HL-60 (cell line): ENCODE results near the gene GIMAP2.

ENCODE experiments used
- DNase-seq, 2 experiments: peaks; one replicate each; pipeline ENCODE4 v3.0.0-alpha.2; 2010 to 2020; ENCODE audit warnings: low read depth in 1 of 2, low spot score in 1 of 2
- H3K27ac ChIP-seq: fragments of 250-450 bp; sonication (Bioruptor Pico); replicated peaks from 2 replicates; pipeline ENCODE4 v1.5.1; 2020; ENCODE audit warnings: mild to moderate bottlenecking, moderate library complexity
- H3K27me3 ChIP-seq: fragments of 250-450 bp; sonication (Bioruptor Pico); 2 replicates; pipeline ENCODE4 v1.5.1; 2021; ENCODE audit warnings: mild to moderate bottlenecking, moderate library complexity; ENCODE audit not compliant: insufficient read depth, poor library complexity, severe bottlenecking
- H3K4me3 ChIP-seq: replicated peaks from 2 replicates; pipeline ENCODE4 v1.5.1; 2011; ENCODE audit warnings: mild to moderate bottlenecking, control low read depth, low read length; ENCODE audit not compliant: insufficient read depth
- GABPA ChIP-seq: IDR thresholded peaks from 2 replicates; pipeline ENCODE4 v1.6.1; 2012; ENCODE audit warnings: low read depth
- POLR2AphosphoS5 ChIP-seq: IDR thresholded peaks from 2 replicates; pipeline ENCODE4 v1.6.1; 2012; ENCODE audit warnings: low read depth
- SPI1 ChIP-seq: IDR thresholded peaks from 2 replicates; pipeline ENCODE4 v1.6.1; 2012; ENCODE audit warnings: low read depth, mild to moderate bottlenecking, borderline replicate concordance
- TF ChIP-seq, protein P1 (sequence below): IDR thresholded peaks from 2 replicates; pipeline ENCODE4 v1.6.1; 2012; ENCODE audit warnings: low read depth; ENCODE audit not compliant: insufficient replicate concordance
- TF ChIP-seq, protein P2 (sequence below): IDR thresholded peaks from one replicate; pipeline ENCODE4 v1.5.1; 2011; ENCODE audit warnings: low read length, control low read depth, inconsistent platforms; ENCODE audit not compliant: insufficient read depth

The GIMAP2 gene

DNA sequence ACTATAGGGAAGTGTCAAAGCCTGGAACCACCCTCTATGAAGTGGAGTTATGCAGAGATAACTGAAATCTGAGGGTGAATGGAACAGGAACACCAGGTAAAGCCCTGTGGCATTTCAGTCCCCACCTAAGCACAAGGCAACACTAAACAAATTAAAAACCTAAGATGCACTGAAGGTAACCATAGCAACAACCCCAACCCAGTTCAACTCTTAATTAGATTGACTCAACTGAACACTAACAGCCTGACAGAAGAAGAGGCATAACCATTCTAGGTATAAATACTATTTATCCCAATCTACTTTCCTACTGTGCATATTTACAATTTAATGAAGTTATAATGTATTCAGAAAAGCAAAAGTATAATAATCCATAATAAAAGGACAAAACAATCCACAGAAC, 42.5 kb downstream of the GIMAP2 start:
- TF ChIP-seq GABPA = no peak
- TF ChIP-seq POLR2AphosphoS5 = no peak
- no peak for DNase-seq
- Histone ChIP-seq H3K27ac (no peak overlapping the region), H3K27me3 (no peaks in the 10 kb centered on the region), H3K4me3 (no peak overlapping the region)

DNA sequence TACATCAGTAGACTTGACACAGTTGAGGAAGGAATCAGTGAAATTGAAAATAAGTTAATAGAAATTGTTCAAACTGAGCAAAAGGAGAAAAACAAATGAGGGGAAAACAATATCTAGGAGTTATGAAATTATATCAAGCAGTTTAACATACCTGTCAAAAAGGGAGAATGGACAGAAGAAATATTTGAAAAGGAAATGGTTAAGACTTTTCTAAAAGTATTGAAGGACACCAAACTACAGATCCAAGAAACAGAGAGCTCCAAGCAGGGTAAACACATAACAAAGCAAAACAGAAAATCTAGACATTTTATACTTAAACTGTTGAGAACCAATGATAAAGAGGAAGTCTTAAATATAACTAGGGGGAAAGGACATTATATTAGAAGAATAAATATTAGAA, 43.1 kb downstream of the GIMAP2 start:
- TF ChIP-seq SPI1 (no peak), GABPA (no peak), POLR2AphosphoS5 (no peak)
- TF ChIP-seq, protein P1, sequence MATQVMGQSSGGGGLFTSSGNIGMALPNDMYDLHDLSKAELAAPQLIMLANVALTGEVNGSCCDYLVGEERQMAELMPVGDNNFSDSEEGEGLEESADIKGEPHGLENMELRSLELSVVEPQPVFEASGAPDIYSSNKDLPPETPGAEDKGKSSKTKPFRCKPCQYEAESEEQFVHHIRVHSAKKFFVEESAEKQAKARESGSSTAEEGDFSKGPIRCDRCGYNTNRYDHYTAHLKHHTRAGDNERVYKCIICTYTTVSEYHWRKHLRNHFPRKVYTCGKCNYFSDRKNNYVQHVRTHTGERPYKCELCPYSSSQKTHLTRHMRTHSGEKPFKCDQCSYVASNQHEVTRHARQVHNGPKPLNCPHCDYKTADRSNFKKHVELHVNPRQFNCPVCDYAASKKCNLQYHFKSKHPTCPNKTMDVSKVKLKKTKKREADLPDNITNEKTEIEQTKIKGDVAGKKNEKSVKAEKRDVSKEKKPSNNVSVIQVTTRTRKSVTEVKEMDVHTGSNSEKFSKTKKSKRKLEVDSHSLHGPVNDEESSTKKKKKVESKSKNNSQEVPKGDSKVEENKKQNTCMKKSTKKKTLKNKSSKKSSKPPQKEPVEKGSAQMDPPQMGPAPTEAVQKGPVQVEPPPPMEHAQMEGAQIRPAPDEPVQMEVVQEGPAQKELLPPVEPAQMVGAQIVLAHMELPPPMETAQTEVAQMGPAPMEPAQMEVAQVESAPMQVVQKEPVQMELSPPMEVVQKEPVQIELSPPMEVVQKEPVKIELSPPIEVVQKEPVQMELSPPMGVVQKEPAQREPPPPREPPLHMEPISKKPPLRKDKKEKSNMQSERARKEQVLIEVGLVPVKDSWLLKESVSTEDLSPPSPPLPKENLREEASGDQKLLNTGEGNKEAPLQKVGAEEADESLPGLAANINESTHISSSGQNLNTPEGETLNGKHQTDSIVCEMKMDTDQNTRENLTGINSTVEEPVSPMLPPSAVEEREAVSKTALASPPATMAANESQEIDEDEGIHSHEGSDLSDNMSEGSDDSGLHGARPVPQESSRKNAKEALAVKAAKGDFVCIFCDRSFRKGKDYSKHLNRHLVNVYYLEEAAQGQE = no peak
- TF ChIP-seq, protein P2, sequence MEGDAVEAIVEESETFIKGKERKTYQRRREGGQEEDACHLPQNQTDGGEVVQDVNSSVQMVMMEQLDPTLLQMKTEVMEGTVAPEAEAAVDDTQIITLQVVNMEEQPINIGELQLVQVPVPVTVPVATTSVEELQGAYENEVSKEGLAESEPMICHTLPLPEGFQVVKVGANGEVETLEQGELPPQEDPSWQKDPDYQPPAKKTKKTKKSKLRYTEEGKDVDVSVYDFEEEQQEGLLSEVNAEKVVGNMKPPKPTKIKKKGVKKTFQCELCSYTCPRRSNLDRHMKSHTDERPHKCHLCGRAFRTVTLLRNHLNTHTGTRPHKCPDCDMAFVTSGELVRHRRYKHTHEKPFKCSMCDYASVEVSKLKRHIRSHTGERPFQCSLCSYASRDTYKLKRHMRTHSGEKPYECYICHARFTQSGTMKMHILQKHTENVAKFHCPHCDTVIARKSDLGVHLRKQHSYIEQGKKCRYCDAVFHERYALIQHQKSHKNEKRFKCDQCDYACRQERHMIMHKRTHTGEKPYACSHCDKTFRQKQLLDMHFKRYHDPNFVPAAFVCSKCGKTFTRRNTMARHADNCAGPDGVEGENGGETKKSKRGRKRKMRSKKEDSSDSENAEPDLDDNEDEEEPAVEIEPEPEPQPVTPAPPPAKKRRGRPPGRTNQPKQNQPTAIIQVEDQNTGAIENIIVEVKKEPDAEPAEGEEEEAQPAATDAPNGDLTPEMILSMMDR = no peak
- Histone ChIP-seq H3K27me3 (no peaks in the 10 kb centered on the region), H3K4me3 (no peak overlapping the region), H3K27ac (no peak overlapping the region)
- DNase-seq = no peak

DNA sequence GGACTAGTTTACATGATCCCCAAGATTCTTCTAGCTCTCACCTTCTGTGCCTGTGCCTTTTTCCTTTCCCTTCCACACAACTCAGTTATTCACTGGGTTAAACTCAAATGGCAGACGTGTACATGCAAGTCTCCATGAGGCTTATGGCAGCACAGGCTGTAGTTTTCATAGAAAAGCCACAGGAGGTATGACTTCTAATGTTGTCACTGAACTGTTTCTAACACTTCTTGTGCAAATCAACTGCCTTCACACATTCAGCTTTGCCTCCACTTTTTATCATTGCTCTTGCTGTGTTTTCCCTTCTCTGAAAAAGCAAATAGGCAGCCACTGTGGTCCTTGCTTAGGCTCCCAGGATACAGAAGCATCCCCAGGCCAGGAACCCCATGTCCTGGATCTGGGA, 46.4 kb downstream of the GIMAP2 start:
- Histone ChIP-seq H3K4me3 (no peak overlapping the region), H3K27ac (no peak overlapping the region), H3K27me3 (no peaks in the 10 kb centered on the region)
- no peak for DNase-seq
- TF ChIP-seq, protein P2 = no peak
- TF ChIP-seq POLR2AphosphoS5 (no peak), GABPA (no peak), SPI1 (no peak)
- TF ChIP-seq, protein P1 = no peak

DNA sequence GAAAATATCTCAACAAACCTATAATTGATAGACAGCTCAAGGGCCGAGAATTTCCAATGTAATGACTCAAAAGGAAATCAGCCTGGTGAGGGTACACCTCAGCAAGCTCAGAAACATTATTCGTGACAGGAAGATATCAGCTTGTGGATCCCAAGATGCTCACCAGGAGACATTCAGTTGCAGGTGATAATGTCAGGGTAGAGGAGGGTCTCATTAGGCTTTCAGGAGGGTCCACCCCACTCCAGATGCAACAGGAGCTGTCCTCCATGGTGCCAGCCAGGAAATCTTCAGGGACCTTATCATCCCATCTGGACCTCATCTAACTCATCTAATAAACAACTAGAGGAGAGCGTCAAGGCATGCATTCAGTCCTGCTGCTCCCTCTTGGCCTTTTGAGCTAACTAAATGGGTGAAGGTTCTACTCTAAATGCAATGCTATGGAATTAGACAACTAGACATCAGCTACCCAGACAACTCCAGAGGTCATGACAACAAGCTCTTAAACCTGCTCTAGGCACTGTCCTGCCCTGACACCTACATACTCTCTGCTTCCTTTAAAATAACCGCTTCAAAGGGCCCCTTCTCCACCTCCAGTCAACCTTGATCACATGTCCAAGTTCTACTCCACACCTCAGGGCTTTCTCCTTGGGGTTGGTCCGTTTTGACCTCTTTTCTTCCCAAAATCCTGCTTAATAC, 47.4 kb downstream of the GIMAP2 start:
- no peak overlapping the region for H3K4me3 ChIP-seq
- no peak overlapping the region for H3K27ac ChIP-seq
- TF ChIP-seq POLR2AphosphoS5 = no peak
- TF ChIP-seq SPI1 = no peak
- TF ChIP-seq, protein P2 = no peak
- TF ChIP-seq, protein P1 = no peak
- no peak for TF ChIP-seq GABPA
- no peak for DNase-seq
- H3K27me3 ChIP-seq = no peaks in the 10 kb centered on the region
